Neural cell (in vitro differentiated cells): ENCODE results near the gene GCNT4.

Experiments
- CTCF ChIP-seq: fragments of 450-650 bp; IDR thresholded peaks from 2 replicates; pipeline ENCODE4 v1.5.1; 2014; ENCODE audit warnings: antibody characterized with exemption, mild to moderate bottlenecking, moderate library complexity; ENCODE audit not compliant: poor library complexity, severe bottlenecking
- EP300 ChIP-seq: fragments of 450-650 bp; conservative IDR thresholded peaks from 2 replicates; pipeline ENCODE4 v1.6.1; 2014; ENCODE audit warnings: antibody characterized with exemption, mild to moderate bottlenecking, moderate library complexity; ENCODE audit not compliant: poor library complexity, severe bottlenecking
- EZH2 ChIP-seq: fragments of 200-600, 300-800 bp; shearing (Covaris generic), sonication (generic); IDR thresholded peaks from 2 replicates; pipeline ENCODE4 v1.6.1; 2014; ENCODE audit warnings: antibody characterized with exemption, low read length, borderline replicate concordance, mild to moderate bottlenecking; ENCODE audit not compliant: insufficient read depth, poor library complexity, severe bottlenecking
- RAD21 ChIP-seq: fragments of 450-650 bp; conservative IDR thresholded peaks from 2 replicates; pipeline ENCODE4 v1.6.1; 2014; ENCODE audit warnings: antibody characterized with exemption, mild to moderate bottlenecking, moderate library complexity
- REST ChIP-seq: IDR thresholded peaks from 2 replicates; pipeline ENCODE4 v1.6.1; 2012; ENCODE audit warnings: borderline replicate concordance

- TF ChIP-seq CTCF = no peak
- no peak for TF ChIP-seq EP300
- no peak for TF ChIP-seq EZH2
- no peak for TF ChIP-seq REST
- TF ChIP-seq RAD21 = no peak
Measured at GRCh38 chr5:75053054-75053303, 621 bp upstream of the GCNT4 start.
